Neural cell (in vitro differentiated cells): ENCODE measurements around the gene DCAF8. TPM values are rescaled to one million over a fixed set of nuclear protein-coding genes. Genes with fewer than 3 reads are reported as not detected.

Experiments used
- H2AFZ ChIP-seq: fragments of 200-600, 300-800 bp; sonication (generic), shearing (Covaris generic); 2 replicates; pipeline ENCODE4 v1.6.0; 2014; ENCODE audit warnings: low read depth, mild to moderate bottlenecking, antibody characterized with exemption, low read length, moderate library complexity
- H3F3A ChIP-seq: fragments of 200-600 bp; shearing (Covaris generic); 2 replicates; pipeline ENCODE4 v1.6.1; 2016; ENCODE audit warnings: mild to moderate bottlenecking, moderate library complexity, mixed read lengths, antibody characterized with exemption, low read length; ENCODE audit not compliant: insufficient read depth, poor library complexity, severe bottlenecking
- H3K27ac ChIP-seq: fragments of 200-600, 300-800 bp; sonication (generic), shearing (Covaris generic); 2 replicates; pipeline ENCODE4 v1.5.1; 2014; ENCODE audit warnings: mild to moderate bottlenecking, low read length, moderate library complexity
- H3K27me3 ChIP-seq: fragments of 300-800, 200-600 bp; sonication (generic), shearing (Covaris generic); 2 replicates; pipeline ENCODE4 v1.6.0; 2014; ENCODE audit warnings: mild to moderate bottlenecking, low read depth, low read length, moderate library complexity; ENCODE audit not compliant: insufficient read depth
- H3K36me3 ChIP-seq: fragments of 300-800, 200-600 bp; sonication (generic), shearing (Covaris generic); 2 replicates; pipeline ENCODE4 v1.5.1; 2014; ENCODE audit warnings: mild to moderate bottlenecking, antibody characterized with exemption, low read length, moderate library complexity; ENCODE audit not compliant: insufficient read depth
- H3K4me2 ChIP-seq: fragments of 300-800, 200-600 bp; sonication (generic), shearing (Covaris generic); 2 replicates; pipeline ENCODE4 v1.6.0; 2014; ENCODE audit warnings: mild to moderate bottlenecking, low read length
- H3K4me3 ChIP-seq: fragments of 300-800, 200-600 bp; sonication (generic), shearing (Covaris generic); 2 replicates; pipeline ENCODE4 v1.5.1; 2014; ENCODE audit warnings: mild to moderate bottlenecking, low read length, moderate library complexity
- H3K79me2 ChIP-seq: fragments of 200-600 bp; shearing (Covaris generic); replicated peaks from 2 replicates; pipeline ENCODE4 v1.6.0; 2014; ENCODE audit warnings: mild to moderate bottlenecking, low read length, moderate library complexity; ENCODE audit not compliant: insufficient read depth
- H3K9ac ChIP-seq: fragments of 300-800, 200-600 bp; sonication (generic), shearing (Covaris generic); 2 replicates; pipeline ENCODE4 v1.6.1; 2016; ENCODE audit warnings: mild to moderate bottlenecking, low read length, mixed read lengths
- H3K9me2 ChIP-seq: fragments of 200-600 bp; shearing (Covaris generic); 2 replicates; pipeline ENCODE4 v1.6.1; 2016; ENCODE audit warnings: mild to moderate bottlenecking, low read length, mixed read lengths; ENCODE audit not compliant: insufficient read depth
- H3K9me3 ChIP-seq: fragments of 200-600, 300-800 bp; sonication (generic), shearing (Covaris generic); 2 replicates; pipeline ENCODE4 v1.6.1; 2016; ENCODE audit warnings: mild to moderate bottlenecking, mixed run types, low read length, moderate library complexity, mixed read lengths
- H4K20me1 ChIP-seq: fragments of 200-600 bp; shearing (Covaris generic); 2 replicates; pipeline ENCODE4 v1.6.1; 2016; ENCODE audit warnings: mild to moderate bottlenecking, mixed run types; ENCODE audit not compliant: insufficient read depth
- CTCF ChIP-seq: fragments of 450-650 bp; IDR thresholded peaks from 2 replicates; pipeline ENCODE4 v1.5.1; 2014; ENCODE audit warnings: antibody characterized with exemption, mild to moderate bottlenecking, moderate library complexity; ENCODE audit not compliant: poor library complexity, severe bottlenecking
- EP300 ChIP-seq: fragments of 450-650 bp; conservative IDR thresholded peaks from 2 replicates; pipeline ENCODE4 v1.6.1; 2014; ENCODE audit warnings: antibody characterized with exemption, mild to moderate bottlenecking, moderate library complexity; ENCODE audit not compliant: poor library complexity, severe bottlenecking
- EZH2 ChIP-seq: fragments of 200-600, 300-800 bp; shearing (Covaris generic), sonication (generic); IDR thresholded peaks from 2 replicates; pipeline ENCODE4 v1.6.1; 2014; ENCODE audit warnings: antibody characterized with exemption, low read length, borderline replicate concordance, mild to moderate bottlenecking; ENCODE audit not compliant: insufficient read depth, poor library complexity, severe bottlenecking
- MXI1 ChIP-seq: fragments of 450-650 bp; conservative IDR thresholded peaks from 2 replicates; pipeline ENCODE4 v1.6.1; 2014; ENCODE audit warnings: antibody characterized with exemption, mild to moderate bottlenecking; ENCODE audit not compliant: poor library complexity, severe bottlenecking
- POLR2AphosphoS5 ChIP-seq: IDR thresholded peaks from 2 replicates; pipeline ENCODE4 v1.6.1; 2012
- RAD21 ChIP-seq: fragments of 450-650 bp; conservative IDR thresholded peaks from 2 replicates; pipeline ENCODE4 v1.6.1; 2014; ENCODE audit warnings: antibody characterized with exemption, mild to moderate bottlenecking, moderate library complexity
- REST ChIP-seq: IDR thresholded peaks from 2 replicates; pipeline ENCODE4 v1.6.1; 2012; ENCODE audit warnings: borderline replicate concordance
- SMC3 ChIP-seq: fragments of 450-650 bp; conservative IDR thresholded peaks from 2 replicates; pipeline ENCODE4 v1.6.1; 2014; ENCODE audit warnings: antibody characterized with exemption, mild to moderate bottlenecking, moderate library complexity; ENCODE audit not compliant: poor library complexity
- TAF1 ChIP-seq: IDR thresholded peaks from 2 replicates; pipeline ENCODE4 v1.6.1; 2012; ENCODE audit warnings: low read depth
- polyA plus RNA-seq: library from polyadenylated mRNA; depleted of rRNA; stranded (reverse); fragments of >200 nt; gene quantifications from 2 replicates; pipeline ENCODE4 v1.2.3, GENCODE V29; 2014

Gene DCAF8
- polyA plus RNA-seq, 1 donor from 2014 or later = 153 TPM

- no peaks in the 10 kb centered on the region for H3K36me3 ChIP-seq
- no peaks in the 10 kb centered on the region for H3K9me3 ChIP-seq
- no peak overlapping the region for H3K4me3 ChIP-seq
- no peaks in the 10 kb centered on the region for H3K9me2 ChIP-seq
- no peak overlapping the region for H2AFZ ChIP-seq
- H3K27ac ChIP-seq = no peak overlapping the region
- TF ChIP-seq SMC3 (no peak), EP300 (no peak), RAD21 (no peak), TAF1 (no peak), CTCF (no peak), MXI1 (no peak), REST (no peak), EZH2 (no peak), POLR2AphosphoS5 (no peak)
- no peaks in the 10 kb centered on the region for H3F3A ChIP-seq
- H3K9ac ChIP-seq = no peak overlapping the region
- no peaks in the 10 kb centered on the region for H3K79me2 ChIP-seq
- no peaks in the 10 kb centered on the region for H4K20me1 ChIP-seq
- H3K27me3 ChIP-seq = no peaks in the 10 kb centered on the region
- no peak overlapping the region for H3K4me2 ChIP-seq
Measured at GRCh38 chr1:160277987-160278386, 15.6 kb upstream of the DCAF8 start.

- no peak overlapping the region for H3K4me3 ChIP-seq
- no peaks in the 10 kb centered on the region for H4K20me1 ChIP-seq
- no peak overlapping the region for H3K4me2 ChIP-seq
- no peaks in the 10 kb centered on the region for H3K27me3 ChIP-seq
- H3K9me3 ChIP-seq = no peaks in the 10 kb centered on the region
- no peak overlapping the region for H2AFZ ChIP-seq
- TF ChIP-seq EP300 = no peak
- no peak for TF ChIP-seq CTCF
- no peak for TF ChIP-seq SMC3
- TF ChIP-seq MXI1 = no peak
- TF ChIP-seq RAD21 = no peak
- TF ChIP-seq EZH2 = no peak
- TF ChIP-seq TAF1 = no peak
- no peak for TF ChIP-seq REST
- no peak for TF ChIP-seq POLR2AphosphoS5
- no peak overlapping the region for H3K27ac ChIP-seq
- H3K79me2 ChIP-seq = no peaks in the 10 kb centered on the region
- no peaks in the 10 kb centered on the region for H3K9me2 ChIP-seq
- H3K36me3 ChIP-seq = no peaks in the 10 kb centered on the region
- no peaks in the 10 kb centered on the region for H3F3A ChIP-seq
- no peak overlapping the region for H3K9ac ChIP-seq
Measured at GRCh38 chr1:160277330-160277729, 15.0 kb upstream of the DCAF8 start.
